ENCODE results near the gene DTX2.

- TF ChIP-seq, protein P1, sequence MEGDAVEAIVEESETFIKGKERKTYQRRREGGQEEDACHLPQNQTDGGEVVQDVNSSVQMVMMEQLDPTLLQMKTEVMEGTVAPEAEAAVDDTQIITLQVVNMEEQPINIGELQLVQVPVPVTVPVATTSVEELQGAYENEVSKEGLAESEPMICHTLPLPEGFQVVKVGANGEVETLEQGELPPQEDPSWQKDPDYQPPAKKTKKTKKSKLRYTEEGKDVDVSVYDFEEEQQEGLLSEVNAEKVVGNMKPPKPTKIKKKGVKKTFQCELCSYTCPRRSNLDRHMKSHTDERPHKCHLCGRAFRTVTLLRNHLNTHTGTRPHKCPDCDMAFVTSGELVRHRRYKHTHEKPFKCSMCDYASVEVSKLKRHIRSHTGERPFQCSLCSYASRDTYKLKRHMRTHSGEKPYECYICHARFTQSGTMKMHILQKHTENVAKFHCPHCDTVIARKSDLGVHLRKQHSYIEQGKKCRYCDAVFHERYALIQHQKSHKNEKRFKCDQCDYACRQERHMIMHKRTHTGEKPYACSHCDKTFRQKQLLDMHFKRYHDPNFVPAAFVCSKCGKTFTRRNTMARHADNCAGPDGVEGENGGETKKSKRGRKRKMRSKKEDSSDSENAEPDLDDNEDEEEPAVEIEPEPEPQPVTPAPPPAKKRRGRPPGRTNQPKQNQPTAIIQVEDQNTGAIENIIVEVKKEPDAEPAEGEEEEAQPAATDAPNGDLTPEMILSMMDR (conservative IDR thresholded peaks at IDR 0.05), result no peak
- TF ChIP-seq EZH2 (IDR thresholded peaks at IDR 0.05; ENCODE audit: low read depth), result no peak
These were observed 31.3 kb upstream of the DTX2 start for GRCh38 chr7:76430211-76430610.

All from PC-9 (cell line).